HG03097 (cell line): Measurements from ENCODE around the gene YY2.
"Not testable (repeated sequence)": the region's sequence is repeated elsewhere in the genome, so short reads cannot be mapped to it uniquely, and the experiment has no call there.

Experiments
- ATAC-seq: cut with Tn5 transposase; IDR thresholded peaks from one replicate; pipeline ENCODE4 v1.9.1; 2021; ENCODE audit not compliant: unreplicated experiment, low FRiP score

The YY2 gene

DNA sequence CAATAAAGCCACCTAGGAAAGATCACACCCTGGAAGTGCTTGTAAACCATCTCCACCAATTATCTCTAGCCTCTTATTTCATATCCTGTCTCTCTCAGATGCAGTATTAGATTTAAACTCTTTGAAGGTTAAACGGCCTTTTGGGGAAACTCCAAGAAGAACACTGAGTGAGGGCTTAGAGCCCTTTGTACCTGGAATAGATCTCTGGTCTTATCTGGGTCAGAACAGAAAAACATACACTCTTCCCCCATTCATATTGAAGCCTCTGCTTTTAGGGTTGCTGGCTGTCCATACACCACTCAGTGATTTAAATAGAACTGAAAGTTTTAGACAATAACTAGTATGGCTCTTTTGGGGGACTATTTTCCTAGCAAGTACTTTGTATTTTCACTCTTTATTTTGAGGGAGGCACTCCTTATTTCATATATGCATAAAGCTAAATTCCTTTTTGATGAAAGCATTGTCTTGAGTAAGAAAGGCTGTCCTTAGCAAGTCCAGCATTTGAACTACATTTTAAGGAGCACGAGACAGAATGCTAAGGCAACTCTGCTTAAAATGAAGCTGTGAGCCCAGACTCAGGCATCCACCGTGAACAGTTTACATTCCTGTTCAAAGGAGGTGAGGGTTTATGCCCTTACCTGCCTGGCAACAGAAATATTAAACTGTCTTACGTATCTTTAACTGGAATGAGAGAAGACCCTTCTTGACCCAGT, 17.4 kb downstream of the YY2 start:
- ATAC-seq = no peak

DNA sequence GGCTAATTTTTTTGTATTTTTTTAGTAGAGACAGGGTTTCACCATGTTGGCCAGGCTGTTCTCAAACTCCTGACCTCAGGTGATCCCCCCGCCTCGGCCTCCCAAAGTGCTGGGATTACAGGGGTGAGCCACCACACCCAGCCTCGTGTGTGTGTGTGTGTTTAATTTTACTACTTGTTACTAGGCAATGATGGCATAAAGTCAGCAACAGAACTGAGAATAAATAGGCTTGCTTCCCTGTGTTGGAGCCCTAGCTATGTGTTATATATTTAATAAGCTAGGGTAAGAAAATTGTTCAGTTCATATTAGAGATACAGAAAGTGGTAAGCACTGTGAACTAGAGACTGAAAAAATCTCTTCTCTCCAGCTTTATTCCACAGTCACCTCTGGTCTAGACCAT, 18.4 kb downstream of the YY2 start:
- not testable (repeated sequence) for ATAC-seq

DNA sequence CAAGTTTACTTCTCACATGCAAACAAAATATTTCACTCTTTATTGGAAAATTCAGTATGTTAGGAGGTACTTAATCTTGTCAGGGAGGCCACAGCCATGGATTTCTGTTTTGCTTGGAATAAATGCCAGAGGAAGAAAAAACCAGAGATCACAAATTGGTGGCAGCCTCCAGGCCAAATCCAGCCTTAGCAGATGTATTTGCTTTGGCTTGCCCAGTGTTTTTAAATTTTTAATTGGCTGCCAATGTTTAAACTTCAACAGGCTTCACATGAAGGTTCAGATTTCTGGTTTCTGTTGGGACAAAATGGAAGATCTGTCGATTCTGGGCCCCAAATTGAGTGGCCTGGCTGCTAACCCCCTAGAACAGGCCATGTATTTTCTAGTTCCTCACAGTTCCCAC, 19.2 kb downstream of the YY2 start:
- ATAC-seq = no peak

DNA sequence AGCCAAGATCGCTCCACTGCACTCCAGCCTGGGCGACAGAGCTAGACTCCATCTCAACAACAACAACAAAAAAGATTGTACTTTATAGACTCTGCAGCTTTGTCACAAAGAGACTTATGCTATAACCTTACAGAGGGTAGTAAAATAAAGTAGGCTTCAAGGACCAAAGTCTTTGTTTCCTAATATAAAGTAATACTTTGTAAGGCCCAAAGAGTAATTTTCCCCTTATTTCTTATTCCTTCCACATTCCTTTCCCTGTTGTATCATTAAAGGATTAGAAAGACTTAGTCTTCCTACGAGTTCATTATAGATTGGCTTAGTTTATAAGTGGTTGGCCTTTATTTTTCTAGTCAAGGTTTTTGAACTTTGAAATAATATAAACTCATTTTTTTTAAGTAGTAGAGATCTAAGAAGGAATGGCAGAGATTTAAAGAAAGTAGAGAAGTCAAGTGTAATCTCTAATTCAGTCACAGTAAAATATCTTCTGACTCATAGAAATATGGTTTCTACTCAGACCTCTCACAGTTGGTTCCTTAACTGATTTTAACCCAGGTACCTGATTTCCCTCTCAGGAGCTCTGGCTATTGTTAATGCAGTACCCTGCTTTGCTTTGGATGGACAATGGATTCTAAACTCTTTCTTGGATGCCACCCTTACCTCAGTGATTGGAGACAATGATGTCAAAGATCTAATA, 26.2 kb downstream of the YY2 start:
- no peak for ATAC-seq

DNA sequence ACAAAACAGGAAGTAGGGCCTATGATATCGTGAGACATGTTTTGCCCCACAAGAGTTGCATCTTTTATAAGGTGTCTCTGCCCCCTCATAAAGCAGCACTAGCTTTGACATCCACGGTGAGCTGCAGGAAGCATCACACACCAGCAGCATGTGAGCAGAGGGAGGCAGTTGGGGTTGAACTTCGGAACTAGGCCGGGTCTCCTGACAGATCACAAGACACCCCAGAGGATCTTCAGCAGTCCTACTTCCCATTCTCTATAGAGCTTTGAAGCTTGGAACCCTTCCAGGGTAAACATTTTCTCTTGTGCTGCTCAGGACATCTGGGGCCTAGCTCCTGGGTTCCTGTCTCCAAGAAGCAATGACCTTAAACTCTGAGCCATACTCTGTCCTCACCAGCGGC, 27.5 kb downstream of the YY2 start:
- no peak for ATAC-seq

DNA sequence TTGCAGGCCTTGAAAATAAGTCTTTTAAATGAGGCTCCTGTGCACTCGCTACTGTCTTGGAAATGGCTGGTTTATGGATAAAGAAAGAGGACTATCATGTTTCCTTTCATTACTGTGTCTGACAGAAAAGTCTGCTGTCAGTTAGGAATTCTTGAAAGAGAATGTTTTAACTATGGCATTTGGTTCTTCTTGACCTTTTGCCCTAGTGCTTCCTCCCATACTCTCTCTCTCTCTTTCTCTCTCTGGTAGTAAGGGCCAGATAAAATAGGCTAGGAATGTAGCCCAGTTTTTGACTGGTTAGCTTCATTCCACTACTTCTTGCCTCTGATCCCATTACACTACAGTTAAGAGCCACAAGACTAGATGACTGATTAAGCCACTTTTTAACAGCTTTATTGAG, 29.8 kb downstream of the YY2 start:
- no peak for ATAC-seq

DNA sequence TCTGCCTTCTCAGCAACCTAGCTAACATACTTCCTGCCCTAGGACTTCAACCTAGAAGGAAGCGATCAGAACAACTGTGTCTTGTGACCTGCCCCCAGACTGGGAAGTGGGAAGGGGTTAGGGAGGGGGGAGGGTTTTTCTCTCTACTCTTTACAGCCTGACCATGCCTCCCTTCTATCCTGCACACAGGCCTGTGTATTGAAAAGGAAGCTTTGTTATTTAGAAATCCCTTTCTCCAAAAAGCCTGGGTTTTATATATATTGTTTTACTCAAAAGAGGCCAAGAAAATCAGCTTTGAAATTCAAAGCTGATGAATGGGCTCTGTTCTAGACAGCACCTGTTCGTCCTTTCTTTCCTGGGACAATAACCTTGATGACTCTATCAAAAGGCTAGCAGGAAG, 49.5 kb downstream of the YY2 start:
- ATAC-seq = no peak

DNA sequence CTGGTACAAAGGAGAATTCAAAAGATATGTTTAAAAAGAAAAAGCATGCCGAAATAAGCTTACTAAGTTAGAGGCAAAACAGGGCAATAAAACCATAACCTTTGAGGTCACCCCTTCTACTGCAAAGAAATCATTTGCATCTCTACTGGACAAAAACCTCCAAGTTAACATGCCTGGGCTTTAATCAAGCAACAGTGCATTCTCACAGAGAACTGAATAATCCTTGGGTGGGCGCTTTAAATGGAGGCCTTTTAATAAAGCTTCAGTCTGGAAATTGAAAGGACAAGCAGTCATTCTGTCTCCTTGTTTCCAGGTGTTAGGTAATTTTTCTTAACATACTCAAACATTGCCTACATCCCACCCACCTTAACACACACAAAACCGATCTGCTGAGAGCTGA, 50.2 kb downstream of the YY2 start:
- ATAC-seq = no peak

DNA sequence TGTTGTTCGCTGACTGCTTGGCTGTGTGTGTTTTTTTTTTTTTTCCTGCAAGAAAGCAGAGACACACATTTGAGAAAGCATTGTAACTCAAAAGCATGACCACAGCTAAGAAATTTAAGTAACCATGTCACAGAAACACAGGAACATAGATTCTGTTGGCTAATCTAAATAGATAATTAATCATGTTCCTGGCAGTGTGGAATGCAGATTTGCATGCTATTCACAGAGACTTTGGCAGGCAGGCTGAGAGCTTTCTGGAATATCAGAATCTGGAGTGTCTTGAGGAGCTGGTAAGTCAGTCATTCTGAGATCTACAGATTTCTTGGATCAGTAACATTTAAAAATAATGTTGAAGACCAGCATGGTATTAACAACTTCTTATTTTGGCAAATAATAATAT, 51.5 kb downstream of the YY2 start:
- no peak for ATAC-seq
